GM12878 (cell line): Measurements from ENCODE around the gene COL20A1. TPM values are rescaled to one million over a fixed set of nuclear protein-coding genes. Genes with fewer than 3 reads are reported as not detected.

Experiments used
- ATAC-seq: fragments of 200-7000 bp; cut with Tn5 transposase; 3 replicates; pipeline ENCODE4 v1.9.1; 2020; ENCODE audit warnings: mild to moderate bottlenecking, moderate library complexity
- BruUV-seq: library from RNA; stranded (reverse); fragments of 400-500 nt; replicated peaks from 2 replicates; lab custom pipeline; 2021; lab: Mats Ljungman, UMichigan
- CTCF ChIA-PET: fragments of 300-600 bp; sonication (Branson Sonifier 250); formaldehyde crosslinking; extraction: SDS; loops from one replicate; lab custom pipeline; 2021; ENCODE audit warnings: inconsistent platforms; lab: Yijun Ruan, JAX
- POLR2A ChIA-PET: fragments of 350-600 bp; formaldehyde crosslinking; extraction: SDS; loops from one replicate; lab custom pipeline; 2021; ENCODE audit warnings: inconsistent platforms; lab: Charles Lee
- RAD21 ChIA-PET: fragments of 300-600 bp; sonication (Branson Sonifier 250); formaldehyde crosslinking; loops from one replicate; lab custom pipeline; 2023; ENCODE audit warnings: antibody characterized with exemption; ENCODE audit not compliant: unreplicated experiment; lab: Charles Lee
- SMC1A ChIA-PET: fragments of 300-600 bp; sonication (Branson Sonifier 250); formaldehyde crosslinking; loops from one replicate; lab custom pipeline; 2023; ENCODE audit not compliant: unreplicated experiment, uncharacterized antibody; lab: Charles Lee
- DNase-seq: peaks from one replicate; pipeline ENCODE4 v3.0.0-alpha.2; 2011; ENCODE audit warnings: low read depth, low spot score
- FAIRE-seq: peaks from 3 replicates; lab custom pipeline; 2011; peaks lifted over from hg19 to GRCh38; lab: Jason Lieb, UNC
- H2AFZ ChIP-seq: 2 replicates; pipeline ENCODE4 v1.6.0; 2011; ENCODE audit warnings: low read depth, low read length, control low read depth; ENCODE audit not compliant: control insufficient read depth
- H3K27ac ChIP-seq: 2 replicates; pipeline ENCODE4 v1.5.1; 2011; ENCODE audit warnings: control low read depth; ENCODE audit not compliant: control insufficient read depth, insufficient read depth
- H3K27me3 ChIP-seq, 2 experiments: replicated peaks in 1 of 2; 2 replicates each; pipeline versions ENCODE4 v1.6.0 to v1.6.1; 2011; ENCODE audit warnings: low read length in 1 of 2; ENCODE audit not compliant: control insufficient read depth in 2 of 2, insufficient read depth in 2 of 2
- H3K36me3 ChIP-seq, 2 experiments: 2 replicates each; pipeline ENCODE4 v1.5.1; 2011; ENCODE audit warnings: low read length in 1 of 2; ENCODE audit not compliant: control insufficient read depth in 2 of 2, insufficient read depth in 2 of 2
- H3K4me1 ChIP-seq: 2 replicates; pipeline ENCODE4 v1.6.1; 2011; ENCODE audit warnings: mild to moderate bottlenecking, low read length, moderate library complexity, mixed read lengths; ENCODE audit not compliant: control insufficient read depth, insufficient read depth
- H3K4me2 ChIP-seq: 2 replicates; pipeline ENCODE4 v1.6.0; 2011; ENCODE audit warnings: control low read depth; ENCODE audit not compliant: control insufficient read depth, insufficient read depth
- H3K4me3 ChIP-seq: fragments of 200-600 bp; sonication (generic); 2 replicates; pipeline ENCODE4 v1.5.1; 2016
- H3K79me2 ChIP-seq: 2 replicates; pipeline ENCODE4 v1.6.0; 2011; ENCODE audit warnings: low read length; ENCODE audit not compliant: control insufficient read depth, insufficient read depth
- H3K9ac ChIP-seq: 2 replicates; pipeline ENCODE4 v1.8.0; 2011; ENCODE audit warnings: low read length, control low read depth, mixed read lengths; ENCODE audit not compliant: control insufficient read depth, insufficient read depth
- H3K9me3 ChIP-seq: replicated peaks from 3 replicates; pipeline ENCODE4 v1.5.1; 2011; ENCODE audit warnings: mild to moderate bottlenecking, low read length; ENCODE audit not compliant: control insufficient read depth, insufficient read depth
- H4K20me1 ChIP-seq: 2 replicates; pipeline ENCODE4 v1.6.0; 2011; ENCODE audit not compliant: control insufficient read depth, insufficient read depth
- DPF2 ChIP-seq: fragments of 450-650 bp; IDR thresholded peaks from 2 replicates; pipeline ENCODE4 v1.6.1; 2017; ENCODE audit warnings: mild to moderate bottlenecking
- E2F8 ChIP-seq: fragments of 450-650 bp; IDR thresholded peaks from 2 replicates; pipeline ENCODE4 v1.6.1; 2018; ENCODE audit warnings: mild to moderate bottlenecking, low read depth, moderate library complexity; ENCODE audit not compliant: partially characterized antibody
- EP300 ChIP-seq, 2 experiments: fragments of 150-350 bp in 1 of 2; IDR thresholded peaks; 2 replicates each; pipeline ENCODE4 v1.6.1; 2011 to 2012; ENCODE audit warnings: low read depth in 2 of 2, low read length in 2 of 2, borderline replicate concordance in 1 of 2, improper control_type of control experiment in 1 of 2, inconsistent platforms in 1 of 2; ENCODE audit not compliant: control insufficient read depth in 1 of 2
- GABPA ChIP-seq: IDR thresholded peaks from 2 replicates; pipeline ENCODE4 v1.6.1; 2014; ENCODE audit warnings: antibody characterized with exemption, low read depth, mild to moderate bottlenecking, inconsistent platforms
- MYC ChIP-seq: IDR thresholded peaks from 2 replicates; pipeline ENCODE4 v1.6.1; 2011; ENCODE audit warnings: mild to moderate bottlenecking, low read length, moderate library complexity, inconsistent platforms; ENCODE audit not compliant: insufficient read depth, insufficient replicate concordance, insufficient read length, severe bottlenecking
- NFYA ChIP-seq: IDR thresholded peaks from 2 replicates; pipeline ENCODE4 v1.6.1; 2011; ENCODE audit warnings: low read depth, mild to moderate bottlenecking, low read length, improper control_type of control experiment, borderline replicate concordance
- NRF1 ChIP-seq: conservative IDR thresholded peaks from 2 replicates; pipeline ENCODE4 v1.6.1; 2011; ENCODE audit warnings: mild to moderate bottlenecking, low read depth, low read length, improper control_type of control experiment
- PAX8 ChIP-seq: fragments of 450-650 bp; IDR thresholded peaks from 2 replicates; pipeline ENCODE4 v1.6.1; 2017; ENCODE audit warnings: mild to moderate bottlenecking, moderate library complexity
- RB1 ChIP-seq: fragments of 450-650 bp; formaldehyde crosslinking; IDR thresholded peaks from 2 replicates; pipeline ENCODE4 v1.6.1; 2017; ENCODE audit warnings: mild to moderate bottlenecking, borderline replicate concordance
- RBBP5 ChIP-seq: fragments of 200-600 bp; sonication (generic); conservative IDR thresholded peaks from 2 replicates; pipeline ENCODE4 v1.6.1; 2016
- SIX5 ChIP-seq: IDR thresholded peaks from 2 replicates; pipeline ENCODE4 v1.6.1; 2011; ENCODE audit warnings: mild to moderate bottlenecking, low read depth, low read length, moderate library complexity; ENCODE audit not compliant: severe bottlenecking
- STAT3 ChIP-seq: IDR thresholded peaks from 2 replicates; pipeline ENCODE4 v1.6.1; 2011; ENCODE audit warnings: low read depth, low read length, improper control_type of control experiment
- SUPT20H ChIP-seq: IDR thresholded peaks from 2 replicates; pipeline ENCODE4 v1.6.1; 2011; ENCODE audit warnings: low read depth, mild to moderate bottlenecking, low read length, moderate library complexity, borderline replicate concordance; ENCODE audit not compliant: control insufficient read depth
- YBX1 ChIP-seq: fragments of 450-650 bp; IDR thresholded peaks from 2 replicates; pipeline ENCODE4 v1.6.1; 2016; ENCODE audit warnings: antibody characterized with exemption
- ZSCAN29 ChIP-seq: fragments of 450-650 bp; IDR thresholded peaks from 2 replicates; pipeline ENCODE4 v1.6.1; 2017; ENCODE audit warnings: mild to moderate bottlenecking, moderate library complexity
- whole genome bisulfite sequencing: methylation state at CpG from one replicate; pipeline ENCODE4 v1.1.6; 2016; ENCODE audit warnings: low lambda C conversion rate; ENCODE audit not compliant: insufficient replicate concordance, insufficient coverage; ENCODE audit errors: missing lambda C conversion rate; 5-methylcytosine and 5-hydroxymethylcytosine counted together
- in situ Hi-C: fragments of 300-500 bp; cut with MboI; formaldehyde crosslinking; loops from 9 replicates; pipeline ENCODE4 v1.14.3; 2018; ENCODE audit warnings: mixed read lengths
- intact Hi-C: fragments of 100-400 bp; cut with micrococcal nuclease; formaldehyde crosslinking; loops from one replicate; pipeline ENCODE4 v1.14.2; 2022; ENCODE audit not compliant: unreplicated experiment
- polyA plus RNA-seq, 11 experiments: library from polyadenylated mRNA; depleted of rRNA in 4 of 11; unstranded in 6 of 11; stranded (reverse) in 5 of 11; fragments of >200 nt; fragmentation: Nextera tagmentation in 4 of 11; fragmentation: Illumina TruSeq in 1 of 11; extraction: Ambion mirVana in 4 of 11; extraction: Trizol in 1 of 11; gene quantifications; 1 replicate in 1 of 11; 2 replicates in 10 of 11; pipeline versions ENCODE4 v1.2.1 to v1.2.3, GENCODE V29; 2011 to 2016; ENCODE audit warnings: inconsistent platforms in 2 of 11, missing spikeins in 2 of 11, low read depth in 1 of 11
- total RNA-seq, 4 experiments: library from RNA; depleted of rRNA in 3 of 4; stranded (reverse); fragments of >200 nt in 3 of 4; fragmentation: Illumina TruSeq in 1 of 4; extraction: Trizol in 1 of 4; gene quantifications; 2 replicates each; pipeline versions ENCODE4 v1.2.1 to v1.2.3, GENCODE V29; 2013 to 2021
- TF ChIP-seq, protein P1 (sequence below): IDR thresholded peaks from 2 replicates; pipeline ENCODE4 v1.6.1; 2012; ENCODE audit warnings: low read depth, low read length, improper control_type of control experiment
- TF ChIP-seq, protein P2 (sequence below): IDR thresholded peaks from 2 replicates; pipeline ENCODE4 v1.6.1; 2011; ENCODE audit warnings: borderline replicate concordance, low read depth, mild to moderate bottlenecking, moderate library complexity, mixed read lengths, low read length; ENCODE audit not compliant: insufficient read depth; ENCODE audit errors: extremely low read length

Gene COL20A1
- total and polyA plus RNA-seq, 10 of the 15 experiments (the other 5 are each of a cell fraction or from before 2014, with no cell fraction given), result not detected

DNA sequence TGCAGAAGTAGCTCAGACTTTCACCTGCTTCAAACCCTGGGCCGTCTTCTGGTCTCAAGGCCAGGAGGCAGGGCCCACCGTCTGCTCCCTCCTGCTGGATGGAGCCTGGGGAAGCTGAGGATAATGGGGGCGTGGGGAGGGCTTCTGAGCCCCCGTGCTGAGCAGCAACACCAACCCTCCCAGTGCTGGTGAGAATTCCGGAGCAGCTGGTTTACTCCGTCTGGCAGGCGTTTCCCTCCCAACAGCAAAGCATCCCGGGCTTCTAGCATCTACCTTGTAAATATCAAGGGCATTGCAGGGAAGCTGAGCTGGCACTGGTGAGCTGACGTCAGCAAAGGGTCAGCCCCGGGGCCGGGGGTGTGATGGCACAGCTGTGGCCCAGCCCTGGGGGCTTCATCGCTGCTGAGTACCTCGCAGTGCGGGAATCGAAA lies 85.0 kb downstream of the COL20A1 start:
- Histone ChIP-seq H4K20me1 (no peaks in the 10 kb centered on the region), H3K9ac (no peak overlapping the region), H3K4me2 (no peak overlapping the region), H3K27ac (no peak overlapping the region), H3K79me2 (no peaks in the 10 kb centered on the region), H3K4me1 (no peaks in the 10 kb centered on the region), H3K9me3 (no peaks in the 10 kb centered on the region; the same call in 2 of the 3 replicates), H3K36me3 (no peaks in the 10 kb centered on the region), H2AFZ (no peak overlapping the region), H3K27me3 (no peaks in the 10 kb centered on the region; a peak in 1 of 4 replicates), H3K4me3 (no peak overlapping the region)
- in situ Hi-C loops, result no loop called here
- WGBS, result 36% methylated on average over 14 of the region's 15 CpGs
- DNase-seq (no peak), ATAC-seq (no peak), FAIRE-seq (no peak)
- RAD21 ChIA-PET, result no interaction called here
- CTCF ChIA-PET, result interaction anchor here (3.3 kb wide), 1 partner anchor 155 kb away, joined by 15 read pairs; no protein-coding TSS in a partner anchor
- TF ChIP-seq EP300 (IDR thresholded peaks at IDR 0.05; ENCODE audit: borderline replicate concordance in 1 of 2, control insufficient read depth in 1 of 2, low read depth in 2 of 2, low read length in 2 of 2) (no peak), GABPA (no peak), MYC (no peak), RBBP5 (no peak), SUPT20H (no peak), NRF1 (no peak), PAX8 (no peak), STAT3 (no peak), DPF2 (no peak), RB1 (no peak), YBX1 (no peak), E2F8 (no peak), NFYA (no peak), SIX5 (no peak), ZSCAN29 (no peak)
- TF ChIP-seq, protein P1, sequence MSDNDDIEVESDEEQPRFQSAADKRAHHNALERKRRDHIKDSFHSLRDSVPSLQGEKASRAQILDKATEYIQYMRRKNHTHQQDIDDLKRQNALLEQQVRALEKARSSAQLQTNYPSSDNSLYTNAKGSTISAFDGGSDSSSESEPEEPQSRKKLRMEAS, result no peak
- TF ChIP-seq, protein P2, sequence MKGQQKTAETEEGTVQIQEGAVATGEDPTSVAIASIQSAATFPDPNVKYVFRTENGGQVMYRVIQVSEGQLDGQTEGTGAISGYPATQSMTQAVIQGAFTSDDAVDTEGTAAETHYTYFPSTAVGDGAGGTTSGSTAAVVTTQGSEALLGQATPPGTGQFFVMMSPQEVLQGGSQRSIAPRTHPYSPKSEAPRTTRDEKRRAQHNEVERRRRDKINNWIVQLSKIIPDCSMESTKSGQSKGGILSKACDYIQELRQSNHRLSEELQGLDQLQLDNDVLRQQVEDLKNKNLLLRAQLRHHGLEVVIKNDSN, result no peak
- intact Hi-C loops, result no loop called here
- BruUV-seq, result no TSS peak
- POLR2A ChIA-PET, result no interaction called here
- SMC1A ChIA-PET, result no interaction called here
